ENCODE measurements around the gene ANAPC7. TPM values are rescaled to one million over a fixed set of nuclear protein-coding genes. Genes with fewer than 3 reads are reported as not detected.

Gene ANAPC7
- total RNA-seq, 1 donor from 2014 or later: 15.5 TPM

Other genes with a start within 250 kb of the ANAPC7 start
- gene ATP2A2, start 122.5 kb downstream of the ANAPC7 start, total RNA-seq: 118 TPM
- gene ARPC3, start 46.6 kb upstream of the ANAPC7 start, total RNA-seq: 54.0 TPM
- gene GPN3, start 64.5 kb upstream of the ANAPC7 start, total RNA-seq: 16.6 TPM
- 2.2 TPM for gene FAM216A, start 65.1 kb upstream of the ANAPC7 start, total RNA-seq
- gene VPS29, start 98.4 kb upstream of the ANAPC7 start, total RNA-seq: 42.3 TPM
- 0.25 TPM for gene RAD9B, start 98.6 kb upstream of the ANAPC7 start, total RNA-seq
- gene PPTC7, start 179.6 kb upstream of the ANAPC7 start, total RNA-seq: 12.7 TPM
- 14.8 TPM for gene TCTN1, start 210.4 kb upstream of the ANAPC7 start, total RNA-seq